ENCODE measurements around the gene DRICH1.
"Not testable (repeated sequence)": the region's sequence is repeated elsewhere in the genome, so short reads cannot be mapped to it uniquely, and the experiment has no call there.

Gene DRICH1

GRCh38 chr22:23646526-23646925 is 14.4 kb upstream of the DRICH1 start:
- DNase-seq = not testable (repeated sequence)

GRCh38 chr22:23640206-23640605 is 8.1 kb upstream of the DRICH1 start:
- not testable (repeated sequence) for DNase-seq

GRCh38 chr22:23639661-23640060 is 7.5 kb upstream of the DRICH1 start:
- DNase-seq = no peak

- no peak for DNase-seq
Measured at GRCh38 chr22:23638611-23639010, 6.5 kb upstream of the DRICH1 start.

GRCh38 chr22:23635291-23635690 is 3.2 kb upstream of the DRICH1 start:
- not testable (repeated sequence) for DNase-seq

GRCh38 chr22:23628056-23628743 is 3.9 kb downstream of the DRICH1 start:
- DNase-seq = not testable (repeated sequence)

- not testable (repeated sequence) for DNase-seq
Measured at GRCh38 chr22:23627401-23628055, 4.6 kb downstream of the DRICH1 start.

GRCh38 chr22:23626286-23626975 is 5.7 kb downstream of the DRICH1 start:
- no peak for DNase-seq

- no peak for DNase-seq
Measured at GRCh38 chr22:23622634-23623033, 9.5 kb downstream of the DRICH1 start.

GRCh38 chr22:23621916-23622315 is 10.2 kb downstream of the DRICH1 start:
- not testable (repeated sequence) for DNase-seq

- DNase-seq = no peak
Measured at GRCh38 chr22:23621082-23621780, 10.9 kb downstream of the DRICH1 start.

GRCh38 chr22:23613193-23613972 is 18.7 kb downstream of the DRICH1 start:
- no peak for DNase-seq

GRCh38 chr22:23609983-23610781 is 21.9 kb downstream of the DRICH1 start:
- DNase-seq = no peak

GRCh38 chr22:23608583-23608982 is 23.5 kb downstream of the DRICH1 start:
- DNase-seq = no peak

- no peak for DNase-seq
Measured at GRCh38 chr22:23606204-23607131, 25.7 kb downstream of the DRICH1 start.

GRCh38 chr22:23604939-23605712 is 27.0 kb downstream of the DRICH1 start:
- no peak for DNase-seq

GRCh38 chr22:23603266-23603665 is 28.9 kb downstream of the DRICH1 start:
- DNase-seq = no peak

GRCh38 chr22:23598805-23599518 is 33.2 kb downstream of the DRICH1 start:
- no peak for DNase-seq
